Posterior cingulate gyrus (tissue), 11 donors: ENCODE measurements around the gene GART.

Experiments used
- DNase-seq, 10 donors: peaks; one replicate each; pipeline versions ENCODE4 v3.0.0 to v3.0.0-alpha.2; 2020 to 2021; ENCODE audit warnings: mixed read lengths in 3 of 10
- intact Hi-C: fragments of 100-400 bp; cut with DNase I; formaldehyde crosslinking; loops from one replicate; pipeline ENCODE4 v1.15.1; 2023

GART gene

DNA sequence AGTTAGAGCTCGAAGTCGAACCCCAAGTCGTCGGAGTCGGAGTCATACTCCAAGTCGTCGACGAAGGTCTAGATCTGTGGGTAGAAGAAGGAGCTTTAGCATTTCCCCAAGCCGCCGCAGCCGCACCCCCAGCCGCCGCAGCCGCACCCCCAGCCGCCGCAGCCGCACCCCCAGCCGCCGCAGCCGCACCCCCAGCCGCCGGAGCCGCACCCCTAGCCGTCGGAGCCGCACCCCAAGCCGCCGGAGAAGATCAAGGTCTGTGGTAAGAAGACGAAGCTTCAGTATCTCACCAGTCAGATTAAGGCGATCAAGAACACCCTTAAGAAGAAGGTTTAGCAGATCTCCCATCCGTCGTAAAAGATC is 13.0 kb upstream of the GART start:
- intact Hi-C loops, result no loop called here
- DNase-seq, result peak in 1 of 10 donors; percentile 58

DNA sequence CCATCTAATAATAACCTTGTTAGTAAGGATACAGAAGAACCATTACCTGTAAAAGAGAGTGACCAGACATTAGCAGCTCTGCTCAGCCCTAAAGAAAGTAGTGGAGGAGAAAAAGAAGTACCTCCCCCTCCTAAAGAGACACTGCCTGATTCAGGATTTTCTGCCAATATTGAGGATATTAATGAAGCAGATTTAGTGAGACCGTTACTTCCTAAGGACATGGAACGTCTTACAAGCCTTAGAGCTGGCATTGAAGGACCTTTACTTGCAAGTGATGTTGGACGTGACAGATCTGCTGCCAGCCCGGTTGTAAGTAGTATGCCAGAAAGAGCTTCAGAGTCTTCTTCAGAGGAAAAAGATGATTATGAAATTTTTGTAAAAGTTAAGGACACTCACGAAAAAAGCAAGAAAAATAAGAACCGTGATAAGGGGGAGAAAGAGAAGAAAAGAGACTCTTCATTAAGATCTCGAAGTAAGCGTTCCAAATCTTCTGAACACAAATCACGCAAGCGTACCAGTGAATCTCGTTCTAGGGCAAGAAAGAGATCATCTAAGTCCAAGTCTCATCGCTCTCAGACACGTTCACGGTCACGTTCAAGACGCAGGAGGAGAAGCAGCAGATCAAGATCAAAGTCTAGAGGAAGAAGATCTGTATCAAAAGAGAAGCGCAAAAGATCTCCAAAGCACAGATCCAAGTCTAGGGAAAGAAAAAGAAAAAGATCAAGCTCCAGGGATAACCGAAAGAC is 12.5 kb upstream of the GART start:
- intact Hi-C loops, result no loop called here

GRCh38 chr21:33552999-33553598 is 11.2 kb upstream of the GART start:
- intact Hi-C loops, result no loop called here
- DNase-seq, result peak in 1 of 10 donors; percentile 67

More for the DNA sequence above, 12.5 kb upstream of the GART start:
- no peak for DNase-seq

GRCh38 chr21:33552093-33552998 is 10.4 kb upstream of the GART start:
- DNase-seq, result peak in 1 of 10 donors; percentile 59
- intact Hi-C loops, result no loop called here

- no peak for DNase-seq
- intact Hi-C loops, result no loop called here
These were observed 9.7 kb upstream of the GART start for GRCh38 chr21:33551664-33552063.

DNA sequence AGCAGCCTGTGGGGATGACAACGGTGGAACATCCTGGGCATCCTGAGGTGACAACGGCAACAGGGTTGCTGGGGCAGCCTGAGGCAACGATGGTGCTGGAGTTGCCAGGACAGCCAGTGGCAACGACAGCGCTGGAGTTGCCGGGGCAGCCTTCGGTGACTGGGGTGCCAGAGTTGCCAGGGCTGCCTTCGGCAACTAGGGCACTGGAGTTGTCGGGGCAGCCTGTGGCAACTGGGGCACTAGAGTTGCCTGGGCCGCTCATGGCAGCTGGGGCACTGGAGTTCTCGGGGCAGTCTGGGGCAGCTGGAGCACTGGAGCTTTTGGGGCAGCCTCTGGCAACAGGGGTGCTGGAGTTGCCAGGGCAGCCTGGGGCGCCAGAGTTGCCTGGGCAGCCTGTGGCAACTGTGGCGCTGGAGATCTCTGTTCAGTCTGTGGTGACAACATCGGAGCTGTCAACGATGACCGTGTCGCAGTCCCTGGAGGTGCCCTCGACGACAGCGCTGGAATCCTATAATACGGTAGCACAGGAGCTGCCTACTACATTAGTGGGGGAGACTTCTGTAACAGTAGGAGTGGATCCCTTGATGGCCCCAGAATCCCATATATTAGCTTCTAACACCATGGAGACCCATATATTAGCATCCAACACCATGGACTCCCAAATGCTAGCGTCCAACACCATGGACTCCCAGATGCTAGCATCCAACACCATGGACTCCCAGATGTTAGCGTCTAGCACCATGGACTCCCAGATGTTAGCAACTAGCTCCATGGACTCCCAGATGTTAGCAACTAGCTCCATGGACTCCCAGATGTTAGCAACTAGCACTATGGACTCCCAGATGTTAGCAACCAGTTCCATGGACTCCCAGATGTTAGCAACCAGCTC is 9.1 kb upstream of the GART start:
- intact Hi-C loops, result no loop called here
- peak in 1 of 10 donors; percentile 83 for DNase-seq

GRCh38 chr21:33549848-33550771 is 8.2 kb upstream of the GART start:
- intact Hi-C loops, result no loop called here
- peak in 1 of 10 donors; percentile 75 for DNase-seq

GRCh38 chr21:33546086-33546485 is 4.2 kb upstream of the GART start:
- intact Hi-C loops, result no loop called here
- no peak for DNase-seq

- no peak for DNase-seq
- intact Hi-C loops, result loop anchor here (5.0 kb wide), 2 partner anchors 43 to 52 kb away; partner anchors contain the start of genes DNAJC28 and DONSON
These were observed 2.7 kb upstream of the GART start for GRCh38 chr21:33544451-33545195.

DNA sequence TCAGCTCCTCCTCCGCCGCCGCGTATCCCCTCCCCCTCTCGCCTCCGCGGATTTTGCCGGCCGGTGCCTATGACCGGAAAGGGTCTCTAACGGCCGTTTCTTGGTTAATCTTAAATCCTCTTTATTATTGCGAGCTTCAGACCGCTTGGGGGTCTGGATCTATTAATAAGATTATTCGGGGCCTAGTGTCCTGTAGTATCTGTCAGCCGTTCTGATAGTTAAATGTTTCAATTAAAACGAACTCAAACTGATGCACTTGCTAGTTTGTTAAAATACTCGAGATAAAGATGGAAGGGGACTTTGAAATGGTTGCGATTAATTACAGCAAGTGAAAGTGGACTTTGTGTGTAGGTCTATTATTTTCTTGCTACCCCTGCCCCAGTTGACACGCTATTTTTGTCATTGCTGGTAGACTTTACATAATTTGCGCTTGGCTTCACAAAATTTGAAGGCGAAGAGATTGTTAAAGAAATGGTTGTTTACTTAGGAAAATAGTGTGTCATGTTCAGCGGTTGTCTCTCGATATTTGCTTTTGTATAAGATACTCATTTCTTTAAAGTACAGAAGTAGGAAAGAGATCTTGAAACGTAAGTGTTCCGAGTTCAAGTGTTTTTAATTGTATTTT is 1.7 kb upstream of the GART start:
- peak in 8 of 10 donors; percentile 40 to 93 (median 63) for DNase-seq
- intact Hi-C loops, result loop anchor here (2.0 to 5.0 kb wide), 3 partner anchors 44 to 63 kb away; partner anchors contain the start of genes DNAJC28 and DONSON

DNA sequence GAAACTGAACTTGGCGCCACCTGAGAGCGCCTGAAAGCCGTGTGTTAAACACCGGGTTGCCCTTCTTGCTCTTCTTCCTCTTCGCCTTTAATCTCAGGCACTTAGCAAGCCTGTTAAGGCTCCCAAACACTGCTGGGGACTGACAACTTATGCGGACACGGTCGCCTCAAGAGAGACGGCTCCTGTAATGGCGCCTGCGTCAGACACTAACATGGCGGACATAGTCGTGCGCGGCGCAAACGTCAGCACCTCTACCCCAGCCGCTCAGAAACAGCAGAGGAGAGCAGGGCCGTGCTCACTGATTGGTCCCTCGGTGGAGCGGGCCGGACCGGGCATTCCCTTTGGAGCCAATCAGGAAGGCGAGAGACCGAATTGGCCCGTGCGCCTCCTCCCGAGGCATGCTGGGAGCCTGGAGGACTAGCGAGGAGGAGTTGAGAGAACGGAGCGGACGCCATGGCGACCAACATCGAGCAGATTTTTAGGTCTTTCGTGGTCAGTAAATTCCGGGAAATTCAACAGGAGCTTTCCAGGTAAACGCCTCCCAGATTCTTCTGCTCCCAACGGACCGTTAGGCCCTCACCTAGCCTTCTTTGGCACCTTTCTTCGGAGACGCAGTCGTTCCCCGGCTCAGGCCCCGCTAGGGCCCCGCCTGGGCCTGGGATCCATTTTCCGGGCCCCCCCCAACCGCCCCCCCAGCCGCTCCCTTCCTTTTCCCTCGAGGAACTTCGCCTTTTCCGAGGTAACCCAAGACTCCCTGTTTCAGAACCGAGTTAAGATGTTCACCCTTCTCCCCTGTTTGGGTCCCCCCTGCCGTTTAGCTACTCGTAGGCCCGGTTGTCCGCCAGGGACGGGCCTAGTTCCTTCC is 955 bp upstream of the GART start, which contains the start of gene SON:
SON (plus strand) TSS at position 399 of the 865 bp plus-strand sequence; CDS start at position 454, 55 bp downstream.
- intact Hi-C loops, result loop anchor here (2.0 to 5.0 kb wide), 3 partner anchors 44 to 62 kb away; partner anchors contain the start of genes DNAJC28 and DONSON
- peak; percentile 99 to 100 (median 100) for DNase-seq

GRCh38 chr21:33541105-33541711 is 709 bp downstream of the GART start:
- intact Hi-C loops, result loop anchor here (5.0 kb wide), 2 partner anchors 46 to 49 kb away; partner anchors contain the start of genes DNAJC28 and DONSON
- no peak for DNase-seq

- no peak for DNase-seq
- intact Hi-C loops, result loop anchor here (5.0 kb wide), 2 partner anchors 47 to 48 kb away; partner anchors contain the start of genes DNAJC28 and DONSON
These were observed 1.2 kb downstream of the GART start for GRCh38 chr21:33540711-33541104.

DNA sequence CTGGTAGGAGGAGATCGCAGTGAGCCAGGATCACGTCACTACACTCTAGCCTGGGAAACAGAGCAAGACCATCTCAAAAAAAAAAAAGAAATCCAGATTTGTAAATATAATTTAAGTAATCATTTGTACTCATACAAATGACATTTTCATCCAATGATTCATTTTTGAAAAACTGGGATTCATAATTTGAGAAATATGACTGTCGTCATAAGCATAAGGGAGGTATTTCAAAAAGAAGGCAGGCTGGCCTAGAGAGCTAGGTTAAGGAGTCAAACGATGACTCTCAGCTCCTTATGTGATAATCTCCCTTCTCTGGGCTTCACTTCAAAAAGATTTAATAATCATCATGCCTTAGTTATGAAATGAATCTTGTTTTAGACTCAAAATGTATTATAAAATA is 2.3 kb downstream of the GART start:
- intact Hi-C loops, result loop anchor here (5.0 kb wide), 2 partner anchors 47 to 48 kb away; partner anchors contain the start of genes DNAJC28 and DONSON
- DNase-seq, result no peak

GRCh38 chr21:33537212-33537611 is 4.7 kb downstream of the GART start:
- no peak for DNase-seq
- intact Hi-C loops, result no loop called here

GRCh38 chr21:33531007-33531406 is 10.9 kb downstream of the GART start:
- intact Hi-C loops, result no loop called here
- no peak for DNase-seq
